HG02885 (cell line): ENCODE results near the gene RAP1B.
A peak's percentile ranks its signal among the peaks of the same experiment; 100 is the strongest.
"Not testable (repeated sequence)": the region's sequence is repeated elsewhere in the genome, so short reads cannot be mapped to it uniquely, and the experiment has no call there.

Source experiments
- ATAC-seq: cut with Tn5 transposase; IDR thresholded peaks from one replicate; pipeline ENCODE4 v1.9.1; 2021; ENCODE audit warnings: mild to moderate bottlenecking; ENCODE audit not compliant: unreplicated experiment, poor library complexity

The RAP1B gene

GRCh38 chr12:68631227-68631626 is 20.5 kb downstream of the RAP1B start:
- no peak for ATAC-seq

GRCh38 chr12:68632486-68632885 is 21.8 kb downstream of the RAP1B start:
- ATAC-seq = no peak

GRCh38 chr12:68633614-68634558 is 23.2 kb downstream of the RAP1B start:
- ATAC-seq = no peak

GRCh38 chr12:68636268-68636667 is 25.6 kb downstream of the RAP1B start:
- ATAC-seq = no peak

GRCh38 chr12:68637439-68637838 is 26.7 kb downstream of the RAP1B start:
- not testable (repeated sequence) for ATAC-seq

GRCh38 chr12:68638171-68638570 is 27.5 kb downstream of the RAP1B start:
- ATAC-seq = no peak

GRCh38 chr12:68638721-68639395 is 28.2 kb downstream of the RAP1B start:
- no peak for ATAC-seq

GRCh38 chr12:68639396-68639767 is 28.7 kb downstream of the RAP1B start:
- ATAC-seq = no peak

GRCh38 chr12:68641138-68641537 is 30.4 kb downstream of the RAP1B start:
- peak; percentile 87 for ATAC-seq

- no peak for ATAC-seq
Measured at GRCh38 chr12:68646484-68646883, 35.8 kb downstream of the RAP1B start.

GRCh38 chr12:68647507-68647906 is 36.8 kb downstream of the RAP1B start:
- no peak for ATAC-seq

- peak; percentile 48 for ATAC-seq
Measured at GRCh38 chr12:68648179-68648578, 37.5 kb downstream of the RAP1B start.

- no peak for ATAC-seq
Measured at GRCh38 chr12:68665016-68665569, 54.4 kb downstream of the RAP1B start.

GRCh38 chr12:68667291-68667690 is 56.6 kb downstream of the RAP1B start:
- no peak for ATAC-seq

GRCh38 chr12:68667896-68668295 is 57.2 kb downstream of the RAP1B start:
- no peak for ATAC-seq

GRCh38 chr12:68671179-68671578 is 60.5 kb downstream of the RAP1B start:
- no peak for ATAC-seq

- ATAC-seq = no peak
Measured at GRCh38 chr12:68673788-68674187, 63.1 kb downstream of the RAP1B start.

GRCh38 chr12:68674376-68674775 is 63.7 kb downstream of the RAP1B start:
- no peak for ATAC-seq

- no peak for ATAC-seq
Measured at GRCh38 chr12:68675101-68675842, 64.6 kb downstream of the RAP1B start.

GRCh38 chr12:68676854-68677253 is 66.2 kb downstream of the RAP1B start:
- ATAC-seq = not testable (repeated sequence)

GRCh38 chr12:68686262-68686594 is 75.5 kb downstream of the RAP1B start:
- peak; percentile 2 for ATAC-seq
